Activated CD8-positive, alpha-beta memory T cell treated with anti-CD3 and anti-CD28 coated beads for 4 hours (primary cell): ENCODE measurements around the gene CUTC.

Experiments used
- DNase-seq, 2 donors: peaks; one replicate each; pipeline ENCODE4 v3.0.0-alpha.2; 2020; ENCODE audit warnings: low read depth in 2 of 2

The CUTC gene

DNA sequence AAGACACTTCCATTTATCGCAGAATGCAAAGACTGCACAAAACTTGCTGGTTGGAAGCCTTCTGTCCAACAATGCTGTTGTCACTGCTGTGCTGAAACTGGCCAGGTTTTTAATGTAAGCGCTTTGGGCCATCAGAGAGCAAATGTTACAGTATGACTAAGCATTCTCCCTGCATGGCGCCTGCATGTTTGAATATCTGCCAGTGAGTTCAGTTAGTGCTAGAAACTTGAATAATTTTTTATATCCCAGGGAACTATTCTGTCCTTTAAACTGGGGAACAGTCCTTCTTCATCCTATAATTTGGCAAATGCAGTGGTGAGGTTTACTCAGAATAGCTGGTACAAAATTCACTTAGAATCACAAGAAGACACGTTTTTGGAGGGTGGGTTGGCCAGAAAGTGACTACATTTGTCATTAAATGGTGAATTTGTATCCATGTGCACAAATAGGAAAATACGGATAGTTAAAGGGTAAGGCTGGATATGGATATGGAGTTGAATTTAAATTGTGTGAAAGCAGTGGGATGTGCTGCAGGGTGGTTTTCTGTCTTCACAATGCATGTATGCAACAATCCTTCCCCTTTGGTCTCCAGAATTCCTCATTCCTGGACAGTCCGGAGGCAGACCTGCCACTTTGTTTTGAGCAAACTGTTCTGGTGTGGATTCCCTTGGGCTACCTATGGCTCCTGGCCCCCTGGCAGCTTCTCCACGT, 52.1 kb downstream of the CUTC start:
- no peak for DNase-seq

DNA sequence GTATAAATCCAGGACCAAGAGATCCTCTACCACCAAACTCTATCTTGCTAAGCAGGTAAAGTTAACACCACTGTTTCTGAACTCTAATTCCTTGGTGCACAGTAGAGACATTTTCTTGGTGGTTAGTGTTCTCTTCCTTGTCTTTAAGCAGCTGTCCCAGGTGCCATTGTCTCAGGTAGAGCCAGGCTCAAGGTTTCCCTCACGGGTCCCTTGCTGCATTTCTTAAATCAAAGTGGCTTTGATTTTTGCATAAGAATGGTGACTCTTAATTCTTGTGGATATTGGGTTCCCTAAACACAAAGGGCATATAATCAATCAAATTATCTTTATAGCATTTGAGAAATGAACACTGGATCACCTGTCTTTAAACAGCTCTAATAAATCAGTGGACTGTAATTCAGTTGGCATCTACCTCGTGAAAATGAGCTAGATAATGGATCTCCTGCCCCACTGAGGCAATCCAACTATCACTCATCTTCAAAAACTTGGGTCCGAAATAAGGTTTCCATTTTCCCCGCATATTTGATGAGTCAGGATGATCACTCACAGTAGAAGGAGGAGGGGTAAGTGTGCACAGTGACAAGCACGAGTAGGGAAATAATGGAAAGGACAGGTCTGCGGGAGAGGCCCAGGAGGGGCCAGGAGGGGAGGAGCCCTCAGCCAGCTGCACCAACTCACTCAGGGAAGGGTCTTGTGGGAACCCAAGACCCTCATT, 52.9 kb downstream of the CUTC start:
- DNase-seq, result no peak

DNA sequence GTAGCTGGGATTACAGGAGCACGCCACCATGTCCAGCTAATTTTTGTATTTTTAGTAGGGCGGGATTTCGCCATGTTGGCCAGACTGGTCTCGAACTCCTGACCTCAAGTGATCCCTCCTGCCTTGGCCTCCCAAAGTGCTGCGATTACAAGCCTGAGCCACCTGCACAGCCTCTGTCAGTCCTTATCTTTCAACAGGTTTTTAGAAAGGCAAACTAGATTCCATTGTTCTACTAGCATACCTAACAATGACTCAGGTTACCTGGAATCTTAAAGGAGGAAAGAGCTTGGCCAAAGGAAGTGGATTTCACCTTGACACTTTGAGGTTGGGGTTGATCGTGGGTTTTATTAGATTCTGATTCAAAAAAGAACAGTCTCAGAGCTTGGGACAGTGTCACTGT, 53.6 kb downstream of the CUTC start:
- DNase-seq, result no peak

DNA sequence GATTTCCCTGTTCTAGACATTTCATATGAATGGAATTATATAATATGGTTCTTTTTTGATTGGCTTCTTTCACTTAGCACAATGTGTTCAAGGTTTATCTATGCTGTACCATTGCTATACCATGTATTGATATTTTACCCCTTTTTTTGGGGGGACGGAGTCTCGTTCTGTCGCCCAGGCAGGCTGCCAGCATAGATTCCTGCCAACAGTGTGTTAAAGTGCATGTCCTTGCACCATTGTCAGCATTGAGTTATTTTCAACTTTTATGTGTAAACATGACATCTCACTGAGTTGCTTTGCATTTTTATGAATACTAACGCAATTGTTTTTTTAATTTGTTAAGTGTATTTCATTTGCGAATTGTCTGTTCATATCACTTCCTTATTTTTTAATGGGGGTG, 55.3 kb downstream of the CUTC start:
- no peak for DNase-seq

DNA sequence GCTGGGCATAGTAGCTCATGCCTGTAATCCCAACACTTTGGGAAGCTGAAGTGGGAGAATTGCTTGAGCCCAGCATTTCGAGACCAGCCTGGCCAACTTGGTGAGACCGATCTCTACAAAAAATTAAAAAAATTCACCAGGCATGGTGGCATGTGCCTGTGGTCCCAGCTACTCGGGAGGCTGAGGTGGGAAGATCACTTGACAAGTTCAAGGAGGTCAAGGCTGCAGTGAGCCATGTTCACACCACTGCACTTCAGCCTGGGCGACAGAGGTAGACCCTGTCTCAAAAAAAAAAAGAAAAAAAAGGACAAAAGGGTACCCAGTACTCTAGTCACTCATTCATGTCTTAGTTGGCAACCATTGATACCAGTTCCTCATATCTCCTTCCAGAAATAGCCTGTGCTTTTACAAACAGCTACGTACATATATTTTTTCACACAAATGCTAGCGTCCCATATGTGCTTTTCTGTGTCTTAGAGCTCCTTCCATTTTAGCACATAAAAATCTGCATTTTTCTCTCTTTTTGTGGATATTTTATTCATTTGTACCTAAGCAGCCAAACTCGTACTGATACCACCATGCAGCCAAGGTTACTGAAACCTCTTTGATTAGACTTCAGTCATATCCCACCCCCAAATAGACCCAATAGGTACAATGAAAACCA, 55.9 kb downstream of the CUTC start:
- DNase-seq, result no peak

DNA sequence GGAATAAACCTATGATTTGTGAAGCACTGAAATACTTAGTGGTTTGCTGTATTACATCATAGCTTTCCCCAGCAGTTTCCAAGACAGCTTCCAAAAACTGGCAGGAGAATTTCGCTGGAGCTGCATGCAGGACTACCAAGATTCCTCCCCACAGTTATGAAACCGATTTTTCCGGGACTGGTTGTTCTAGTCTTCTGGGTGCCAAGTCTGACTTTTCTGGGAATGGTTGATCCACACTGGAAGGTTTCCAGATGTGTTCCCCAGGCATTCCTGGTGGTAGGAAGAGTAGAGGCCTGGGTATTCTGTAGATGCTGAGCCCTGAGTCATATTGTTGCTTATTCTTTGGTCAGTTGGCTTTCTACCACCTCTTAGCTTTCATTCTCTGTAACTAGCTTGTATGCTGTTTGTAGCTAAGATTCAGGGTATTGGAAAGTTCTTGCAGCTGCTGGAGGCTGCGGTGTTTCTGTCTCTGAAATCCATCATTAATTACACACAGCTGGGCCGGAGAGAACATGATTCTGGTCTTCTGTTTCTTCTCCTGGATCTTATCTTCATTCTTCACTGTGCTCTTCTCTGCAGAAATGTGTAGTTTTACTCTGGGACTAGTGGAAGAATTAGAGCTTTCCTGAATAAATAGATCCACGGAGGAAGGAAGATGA, 56.7 kb downstream of the CUTC start:
- no peak for DNase-seq

DNA sequence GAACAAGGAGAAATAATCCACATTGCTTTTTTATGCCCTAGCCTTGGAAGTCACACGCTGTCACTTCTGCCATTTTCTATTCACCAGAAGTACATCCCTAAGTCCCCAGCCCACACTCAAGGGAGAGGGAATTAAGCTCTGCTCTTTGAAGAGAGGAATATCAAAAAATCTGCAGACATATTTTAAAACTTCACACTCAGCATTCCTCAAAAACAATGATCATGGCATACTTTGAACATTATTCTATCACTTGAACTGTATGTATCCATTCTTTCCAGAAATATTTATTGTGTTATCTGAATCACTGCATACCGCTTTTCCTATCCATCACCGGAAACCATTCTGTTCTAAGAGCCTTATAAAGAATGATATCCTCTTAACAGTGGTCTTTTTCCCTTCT, 59.8 kb downstream of the CUTC start:
- DNase-seq, result no peak

DNA sequence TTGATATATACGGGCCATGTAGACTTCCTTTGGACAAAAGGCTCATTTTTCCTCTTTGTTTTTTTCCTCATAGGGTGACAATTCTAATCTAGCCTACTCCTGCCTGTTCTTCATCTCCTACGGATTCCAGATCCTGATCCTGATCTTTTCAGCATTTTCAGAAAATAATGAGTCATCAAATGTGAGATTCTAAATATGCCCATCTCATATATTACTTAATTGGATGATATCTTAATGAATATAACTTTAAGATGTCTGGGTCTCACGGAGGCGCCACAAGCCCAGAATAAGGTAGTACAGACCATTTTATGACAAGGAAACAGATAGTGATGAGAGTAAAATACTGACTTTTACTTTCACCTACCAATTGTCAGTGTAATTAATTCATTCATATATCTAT, 61.8 kb downstream of the CUTC start:
- no peak for DNase-seq

DNA sequence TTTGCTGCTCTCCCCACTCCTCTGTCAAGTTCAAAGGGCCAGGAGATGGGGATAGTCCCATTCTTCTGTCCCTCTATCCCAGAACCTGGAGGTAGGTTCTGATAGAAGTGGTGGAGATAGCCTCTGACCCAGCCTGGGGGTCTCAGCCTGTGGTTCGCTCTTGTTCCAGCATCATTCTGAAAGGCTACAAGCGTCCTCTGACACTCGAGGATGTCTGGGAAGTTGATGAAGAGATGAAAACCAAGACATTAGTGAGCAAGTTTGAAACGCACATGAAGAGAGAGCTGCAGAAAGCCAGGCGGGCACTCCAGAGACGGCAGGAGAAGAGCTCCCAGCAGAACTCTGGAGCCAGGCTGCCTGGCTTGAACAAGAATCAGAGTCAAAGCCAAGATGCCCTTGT, 64.9 kb downstream of the CUTC start:
- DNase-seq, result no peak

DNA sequence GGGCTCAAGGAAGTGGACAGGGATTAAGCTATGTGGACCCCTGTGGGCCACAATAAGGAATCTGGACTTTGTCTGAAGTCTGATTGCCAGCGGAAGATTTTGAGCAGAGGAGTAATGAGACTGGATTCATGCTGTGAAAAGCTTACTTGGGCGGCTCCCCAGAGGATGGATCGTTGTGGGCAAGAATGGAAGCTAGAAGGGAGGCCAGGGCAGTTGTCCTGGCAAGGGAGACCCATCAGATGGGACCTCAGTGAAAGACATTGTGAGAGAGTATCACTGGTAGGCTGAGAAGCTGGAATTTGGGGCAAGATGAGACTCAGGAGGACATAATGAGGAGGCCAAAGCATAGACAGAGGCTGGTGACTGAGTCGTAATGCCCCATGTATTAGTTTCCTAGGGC, 66.0 kb downstream of the CUTC start:
- no peak for DNase-seq

DNA sequence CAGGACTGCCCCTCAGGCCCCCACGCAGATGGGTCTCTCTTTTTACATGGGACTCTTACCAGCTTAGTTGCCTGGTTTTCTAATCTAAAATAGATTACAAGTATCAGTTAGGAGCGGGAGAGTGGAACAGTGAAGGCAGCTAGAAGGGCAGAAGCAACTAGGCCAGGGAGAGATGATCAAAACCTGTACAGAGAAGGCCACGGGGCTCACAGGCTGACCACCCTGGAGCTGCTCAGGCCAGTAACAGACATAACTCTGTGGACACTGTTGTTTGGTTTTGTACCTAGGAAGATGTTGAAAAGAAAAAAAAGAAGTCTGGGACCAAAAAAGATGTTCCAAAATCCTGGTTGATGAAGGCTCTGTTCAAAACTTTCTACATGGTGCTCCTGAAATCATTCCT, 66.9 kb downstream of the CUTC start:
- no peak for DNase-seq

DNA sequence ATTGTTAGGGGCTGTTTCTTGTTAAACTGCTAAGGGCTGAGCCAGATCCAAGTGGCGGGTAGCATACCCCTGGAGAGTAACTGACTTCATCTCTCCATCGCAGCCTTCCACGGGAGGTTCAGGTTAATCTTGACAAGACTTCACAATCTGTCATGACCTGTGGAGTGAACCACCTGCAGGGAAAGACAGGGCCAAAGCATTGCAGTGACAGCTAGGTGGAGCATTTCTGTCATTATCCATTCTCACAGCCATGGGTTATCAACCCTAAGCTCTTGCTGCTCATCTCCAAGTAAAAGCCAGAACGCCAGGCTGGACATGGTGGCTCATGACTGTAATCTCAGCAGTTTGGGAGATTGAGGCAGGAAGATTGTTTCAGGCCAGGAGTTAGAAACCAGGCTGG, 67.6 kb downstream of the CUTC start:
- no peak for DNase-seq

DNA sequence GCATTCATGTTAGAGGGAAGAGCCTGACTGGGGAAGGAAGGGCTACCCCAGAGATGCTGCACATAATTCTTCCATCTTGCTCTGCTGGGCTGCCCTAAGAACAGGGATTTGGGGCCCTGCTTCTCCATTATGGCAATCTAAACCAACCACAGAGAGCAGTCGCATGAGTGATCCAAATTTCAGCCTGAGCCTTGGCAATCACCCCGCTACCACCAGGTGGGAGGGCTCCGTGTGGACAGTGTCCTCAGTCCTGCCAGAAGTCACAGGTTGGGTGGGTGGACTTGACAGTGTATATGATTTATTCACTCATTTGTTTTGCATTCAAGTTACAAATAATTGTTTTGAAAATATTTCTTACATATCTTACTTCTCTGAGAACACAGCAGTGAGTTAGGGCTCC, 72.4 kb downstream of the CUTC start:
- no peak for DNase-seq

DNA sequence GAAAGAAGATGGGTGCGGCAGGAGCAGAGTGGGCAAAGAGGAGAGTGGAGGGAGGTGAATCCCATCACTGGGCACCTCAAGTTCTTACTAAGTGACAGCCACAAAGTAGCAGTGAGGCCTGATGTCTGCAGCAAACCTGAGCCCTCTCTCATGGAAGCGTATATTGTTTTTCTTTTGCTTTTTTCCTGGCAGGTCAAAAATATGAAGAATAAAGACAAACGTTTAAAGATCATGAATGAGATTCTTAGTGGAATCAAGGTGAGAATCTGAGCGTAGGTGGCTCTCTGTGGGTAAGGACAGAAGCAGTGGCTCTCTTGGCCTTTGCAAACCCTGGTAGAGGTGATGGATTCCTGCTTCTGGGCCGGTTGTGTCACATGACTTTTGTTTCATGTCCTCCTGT, 73.2 kb downstream of the CUTC start:
- no peak for DNase-seq
